Measurements from ENCODE around the gene BTBD8.

The BTBD8 gene

DNA sequence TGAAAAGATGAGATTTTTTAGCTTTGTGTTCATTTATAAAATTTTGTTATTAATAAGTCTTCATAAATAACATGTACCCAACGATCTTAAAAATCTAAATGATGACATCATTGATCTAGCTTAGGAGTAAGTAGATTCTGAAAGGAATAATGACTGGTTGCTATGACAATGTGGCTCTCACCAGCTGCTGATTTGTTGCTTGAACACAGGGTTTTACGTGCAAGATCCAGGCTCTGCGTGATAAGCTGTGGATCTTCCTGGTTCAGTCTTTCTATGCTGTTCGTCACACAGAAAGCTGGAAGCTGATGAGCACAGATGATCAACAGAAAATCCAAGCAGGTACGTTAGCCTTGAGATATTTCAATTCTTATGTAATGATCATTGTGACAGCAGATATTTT, 88.5 kb downstream of the BTBD8 start:
- H3K27ac ChIP-seq = no peak overlapping the region
- TF ChIP-seq, protein P1, sequence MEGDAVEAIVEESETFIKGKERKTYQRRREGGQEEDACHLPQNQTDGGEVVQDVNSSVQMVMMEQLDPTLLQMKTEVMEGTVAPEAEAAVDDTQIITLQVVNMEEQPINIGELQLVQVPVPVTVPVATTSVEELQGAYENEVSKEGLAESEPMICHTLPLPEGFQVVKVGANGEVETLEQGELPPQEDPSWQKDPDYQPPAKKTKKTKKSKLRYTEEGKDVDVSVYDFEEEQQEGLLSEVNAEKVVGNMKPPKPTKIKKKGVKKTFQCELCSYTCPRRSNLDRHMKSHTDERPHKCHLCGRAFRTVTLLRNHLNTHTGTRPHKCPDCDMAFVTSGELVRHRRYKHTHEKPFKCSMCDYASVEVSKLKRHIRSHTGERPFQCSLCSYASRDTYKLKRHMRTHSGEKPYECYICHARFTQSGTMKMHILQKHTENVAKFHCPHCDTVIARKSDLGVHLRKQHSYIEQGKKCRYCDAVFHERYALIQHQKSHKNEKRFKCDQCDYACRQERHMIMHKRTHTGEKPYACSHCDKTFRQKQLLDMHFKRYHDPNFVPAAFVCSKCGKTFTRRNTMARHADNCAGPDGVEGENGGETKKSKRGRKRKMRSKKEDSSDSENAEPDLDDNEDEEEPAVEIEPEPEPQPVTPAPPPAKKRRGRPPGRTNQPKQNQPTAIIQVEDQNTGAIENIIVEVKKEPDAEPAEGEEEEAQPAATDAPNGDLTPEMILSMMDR (conservative IDR thresholded peaks at IDR 0.05) = no peak

DNA sequence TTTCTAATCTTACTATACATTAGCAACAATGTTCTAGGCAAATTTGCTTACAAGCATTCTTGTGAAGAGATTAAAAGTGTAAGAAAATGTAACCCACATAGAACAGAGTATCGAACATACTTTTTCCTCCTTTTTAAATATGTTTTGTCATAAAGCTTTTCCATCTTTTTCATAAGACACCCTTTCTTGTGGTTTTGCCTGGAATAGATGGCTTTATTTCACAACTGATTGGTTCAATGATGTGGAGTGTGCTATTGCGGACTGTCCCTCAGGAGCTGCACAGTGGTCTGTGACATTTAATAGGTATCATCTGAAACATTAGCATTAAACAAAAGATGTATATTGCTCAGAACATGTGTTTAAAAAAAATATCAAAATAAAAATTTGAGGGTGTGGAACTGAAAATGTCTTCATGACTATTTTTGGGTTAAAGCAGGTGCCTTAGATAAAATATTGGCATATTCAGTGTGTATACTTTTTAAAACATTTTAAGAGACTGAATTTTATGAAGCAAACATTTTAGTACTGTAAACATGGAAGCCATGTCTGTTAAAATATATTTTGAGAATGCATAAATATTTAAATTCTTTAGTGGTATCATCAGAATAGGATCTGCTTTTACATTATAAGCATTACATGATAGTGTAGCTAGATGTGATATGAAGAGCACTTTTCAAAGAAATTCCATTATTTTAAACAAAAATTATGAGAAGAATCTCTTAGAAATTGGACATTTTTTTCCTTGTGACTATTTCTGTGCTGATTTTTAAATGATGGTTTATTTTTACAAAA, 89.3 kb downstream of the BTBD8 start:
- TF ChIP-seq, protein P1 (conservative IDR thresholded peaks at IDR 0.05) = no peak
- no peak overlapping the region for H3K27ac ChIP-seq

DNA sequence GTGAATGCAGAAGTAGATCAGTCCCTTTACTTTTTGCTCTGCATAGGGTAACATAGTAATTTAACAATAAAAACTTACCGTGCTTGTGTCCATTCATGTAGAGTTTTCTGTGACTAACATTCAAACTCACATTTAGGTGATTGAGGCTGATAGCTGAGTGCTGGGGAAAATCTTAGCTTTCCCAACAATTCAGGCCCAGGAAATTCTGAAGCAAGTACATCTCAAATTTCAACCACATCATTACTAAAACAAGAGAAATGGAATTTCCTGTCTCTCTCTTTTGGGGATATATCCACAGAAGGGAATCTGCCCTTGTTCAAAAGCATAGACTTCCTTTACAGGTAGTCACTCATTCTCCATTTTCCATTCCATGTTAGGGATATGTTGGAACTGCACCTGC, 104.5 kb downstream of the BTBD8 start:
- TF ChIP-seq, protein P1 (conservative IDR thresholded peaks at IDR 0.05) = no peak
- no peak overlapping the region for H3K27ac ChIP-seq

DNA sequence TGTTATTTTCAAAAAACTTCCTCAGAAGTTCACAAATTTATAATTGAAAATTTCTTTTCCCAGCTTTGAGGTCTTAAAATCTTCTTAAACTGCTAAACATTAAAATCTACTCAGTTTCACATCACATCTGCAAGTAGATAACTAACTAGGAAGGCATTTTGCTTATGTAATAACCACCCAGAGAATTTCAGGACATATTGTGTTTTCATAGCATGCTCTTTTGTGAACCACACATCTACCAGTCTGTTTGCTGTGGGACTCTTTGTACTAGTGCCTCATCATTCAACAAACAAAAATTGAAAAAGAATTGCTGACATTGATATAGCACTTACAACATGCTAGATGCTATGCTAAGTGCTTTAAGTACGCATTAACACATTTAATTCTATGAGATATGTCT, 105.9 kb downstream of the BTBD8 start:
- TF ChIP-seq, protein P1 (conservative IDR thresholded peaks at IDR 0.05) = no peak

DNA sequence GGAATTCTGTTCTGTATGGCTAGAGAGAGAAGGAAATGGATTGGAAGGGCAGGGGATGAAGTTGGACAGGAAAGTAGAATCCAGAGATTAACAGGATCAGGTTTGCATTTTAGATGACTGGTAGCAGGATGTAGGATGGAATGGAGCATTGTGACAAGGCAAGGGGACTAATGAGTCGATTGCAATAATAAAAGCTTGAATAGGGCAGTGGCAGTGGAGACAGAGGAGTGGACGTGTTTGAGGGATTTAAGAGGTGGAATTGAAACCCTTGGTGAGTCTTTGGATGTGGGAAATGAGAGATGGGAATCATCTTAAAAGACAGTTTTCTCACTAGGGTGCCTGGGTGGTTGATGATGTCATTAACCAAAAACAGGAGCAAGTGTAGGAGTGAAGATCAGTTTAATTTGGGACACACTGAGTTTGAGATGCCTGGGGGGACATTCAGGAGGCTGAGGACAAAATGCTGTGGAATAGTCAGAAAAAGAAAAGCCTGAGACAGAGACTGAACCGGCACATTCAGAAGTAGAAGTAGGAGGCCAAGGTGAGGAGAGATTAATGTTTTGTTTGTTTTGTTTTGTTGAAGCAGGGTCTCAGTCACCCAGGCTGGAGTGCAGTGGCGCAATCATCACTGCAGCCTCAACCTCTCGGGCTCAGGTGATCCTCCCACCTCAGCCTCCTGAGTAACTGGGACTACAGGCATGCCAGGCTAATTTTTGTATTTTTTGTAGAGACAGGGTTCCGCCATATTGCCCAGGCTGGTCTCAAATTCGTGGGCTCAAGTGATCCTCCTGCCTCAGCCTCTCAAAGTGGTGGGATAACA, 108.5 kb downstream of the BTBD8 start:
- no peak overlapping the region for H3K27ac ChIP-seq
- TF ChIP-seq, protein P1 (conservative IDR thresholded peaks at IDR 0.05) = no peak

More for the DNA sequence above, 105.9 kb downstream of the BTBD8 start:
- no peak overlapping the region for H3K27ac ChIP-seq

DNA sequence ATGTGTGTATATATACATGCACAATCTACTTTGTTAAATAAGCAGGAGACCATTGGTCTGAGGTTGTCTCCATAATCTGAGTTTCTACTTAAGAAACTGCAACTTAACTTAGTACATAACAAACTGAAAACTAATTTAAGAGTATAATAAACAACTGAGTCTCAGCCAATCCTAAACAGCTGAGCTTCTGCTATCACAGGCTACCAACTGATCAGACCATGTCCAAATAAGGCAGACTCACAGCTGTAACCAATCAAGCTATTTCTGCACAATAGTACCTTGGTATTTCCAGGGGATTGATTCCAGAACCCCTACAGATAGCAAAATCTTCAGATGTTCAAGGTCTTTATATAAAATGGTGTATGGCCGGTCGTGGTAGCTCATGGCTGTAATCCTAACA, 111.6 kb downstream of the BTBD8 start:
- TF ChIP-seq, protein P1 (conservative IDR thresholded peaks at IDR 0.05) = no peak
- no peak overlapping the region for H3K27ac ChIP-seq

DNA sequence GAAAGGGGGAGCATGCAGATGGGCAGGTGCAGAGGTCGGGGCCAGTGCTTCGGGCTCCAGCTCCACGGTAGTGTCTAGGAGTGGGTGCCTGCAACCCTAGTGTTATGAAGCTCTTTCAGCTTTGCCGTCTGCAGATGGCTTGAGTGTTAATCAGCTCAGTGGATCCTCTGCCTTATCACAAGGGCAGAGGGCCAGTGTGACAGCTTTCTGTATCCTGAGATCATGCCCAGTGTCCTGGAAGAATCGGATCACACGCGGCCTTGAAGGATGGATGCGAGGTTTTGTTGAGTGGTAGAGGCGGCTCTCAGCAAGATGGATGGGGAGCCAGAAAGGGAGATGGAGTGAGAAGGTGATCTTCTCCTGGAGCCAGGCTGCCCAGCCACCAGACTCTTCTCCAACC, 112.1 kb downstream of the BTBD8 start:
- no peak overlapping the region for H3K27ac ChIP-seq
- TF ChIP-seq, protein P1 (conservative IDR thresholded peaks at IDR 0.05) = no peak
